NOMO-1 treated with dmso at 0.1 percent for 144 hours (cell line): ENCODE results near the gene ITSN2.

Experiments used
- DNase-seq: peaks from one replicate; lab custom pipeline; 2025; ENCODE audit not compliant: unreplicated experiment; lab: John Stamatoyannopoulos, UW

The ITSN2 gene

GRCh38 chr2:24189551-24189950, 170.8 kb downstream of the ITSN2 start:
- no peak for DNase-seq

- no peak for DNase-seq
Measured at GRCh38 chr2:24183366-24184069, 176.8 kb downstream of the ITSN2 start.

GRCh38 chr2:24182507-24182906, 177.8 kb downstream of the ITSN2 start:
- no peak for DNase-seq

- DNase-seq: no peak
Measured at GRCh38 chr2:24181849-24182248, 178.5 kb downstream of the ITSN2 start.

- no peak for DNase-seq
Measured at GRCh38 chr2:24179683-24180082, 180.7 kb downstream of the ITSN2 start.

- no peak for DNase-seq
Measured at GRCh38 chr2:24176326-24176725, 184.0 kb downstream of the ITSN2 start.

GRCh38 chr2:24175631-24176187, 184.6 kb downstream of the ITSN2 start:
- DNase-seq: no peak

GRCh38 chr2:24174851-24175277, 185.5 kb downstream of the ITSN2 start, which contains the start of gene FAM228A:
Gene FAM228A (plus strand): TSS chr2:24175053. CDS start chr2:24175481, 428 bp downstream.
- no peak for DNase-seq

GRCh38 chr2:24169023-24169422, 191.3 kb downstream of the ITSN2 start:
- DNase-seq: no peak

- DNase-seq: peak; percentile 42
Measured at GRCh38 chr2:24164416-24164973, 195.8 kb downstream of the ITSN2 start.

- no peak for DNase-seq
Measured at GRCh38 chr2:24163601-24164000, 196.7 kb downstream of the ITSN2 start.

GRCh38 chr2:24163186-24163585, 197.2 kb downstream of the ITSN2 start:
- DNase-seq: peak; percentile 31

- DNase-seq: no peak
Measured at GRCh38 chr2:24162494-24162893, 197.8 kb downstream of the ITSN2 start.

GRCh38 chr2:24160761-24161160, 199.6 kb downstream of the ITSN2 start:
- no peak for DNase-seq

- no peak for DNase-seq
Measured at GRCh38 chr2:24159708-24160107, 200.6 kb downstream of the ITSN2 start.

- no peak for DNase-seq
Measured at GRCh38 chr2:24158131-24158530, 202.2 kb downstream of the ITSN2 start.

- no peak for DNase-seq
Measured at GRCh38 chr2:24153478-24153877, 206.9 kb downstream of the ITSN2 start.
